Effector memory CD8-positive, alpha-beta T cell (primary cell): Measurements from ENCODE around the gene KBTBD13.
"Not testable (repeated sequence)": the region's sequence is repeated elsewhere in the genome, so short reads cannot be mapped to it uniquely, and the experiment has no call there.

Source experiments
- ATAC-seq: fragments of 150-1000 bp; cut with Tn5 transposase; replicated peaks from 2 replicates; pipeline ENCODE4 v1.10.0; 2021; ENCODE audit warnings: mild to moderate bottlenecking, moderate library complexity
- DNase-seq, 3 experiments: peaks; one replicate each; pipeline ENCODE4 v3.0.0; 2021
- H3K27ac Mint-ChIP-seq, 2 donors: one replicate each; pipeline ENCODE4 v1.8.0; 2022; ENCODE audit warnings: mild to moderate bottlenecking in 2 of 2, mixed read lengths in 2 of 2, moderate library complexity in 2 of 2
- H3K27me3 Mint-ChIP-seq, 2 donors: one replicate each; pipeline ENCODE4 v1.8.0; 2022; ENCODE audit warnings: mixed read lengths in 2 of 2
- H3K36me3 Mint-ChIP-seq: one replicate; pipeline ENCODE4 v1.8.0; 2022; ENCODE audit warnings: mild to moderate bottlenecking, moderate library complexity, mixed read lengths; ENCODE audit not compliant: insufficient read depth
- H3K4me1 Mint-ChIP-seq, 2 donors: one replicate each; pipeline ENCODE4 v1.8.0; 2022; ENCODE audit warnings: low read depth in 2 of 2, mixed read lengths in 2 of 2
- H3K4me3 Mint-ChIP-seq, 2 donors: one replicate each; pipeline ENCODE4 v1.8.0; 2022; ENCODE audit warnings: mild to moderate bottlenecking in 2 of 2, mixed read lengths in 2 of 2, moderate library complexity in 2 of 2
- H3K9me3 Mint-ChIP-seq, 2 donors: one replicate each; pipeline ENCODE4 v1.8.0; 2022; ENCODE audit warnings: mixed read lengths in 2 of 2

Gene KBTBD13

GRCh38 chr15:65068403-65068788 is 8.2 kb upstream of the KBTBD13 start:
- H3K4me1 Mint-ChIP-seq, result peaks cover 6 to 8% of the 10 kb centered on the region in 2 donors
- H3K4me3 Mint-ChIP-seq, result peak overlapping the region; percentile 43 to 64
- ATAC-seq (no peak), DNase-seq (no peak)
- H3K36me3 Mint-ChIP-seq, result peaks cover 5% of the 10 kb centered on the region
- H3K27ac Mint-ChIP-seq, result no peak overlapping the region
- peaks cover 32 to 58% of the 10 kb centered on the region in 2 donors for H3K27me3 Mint-ChIP-seq
- H3K9me3 Mint-ChIP-seq, result no peaks in the 10 kb centered on the region

- DNase-seq (no peak), ATAC-seq (no peak)
- Mint-ChIP-seq H3K27ac (no peak overlapping the region), H3K27me3 (peaks cover 28 to 52% of the 10 kb centered on the region in 2 donors), H3K9me3 (no peaks in the 10 kb centered on the region), H3K4me1 (peaks cover 6 to 8% of the 10 kb centered on the region in 2 donors), H3K36me3 (peaks cover 5% of the 10 kb centered on the region), H3K4me3 (no peak overlapping the region)
Observed at GRCh38 chr15:65069179-65069578, 7.4 kb upstream of the KBTBD13 start.

- DNase-seq (no peak), ATAC-seq (no peak)
- Mint-ChIP-seq H3K9me3 (no peaks in the 10 kb centered on the region), H3K27ac (no peak overlapping the region), H3K36me3 (peaks cover 5% of the 10 kb centered on the region), H3K27me3 (peaks cover 27 to 47% of the 10 kb centered on the region in 2 donors), H3K4me1 (peaks cover 6 to 8% of the 10 kb centered on the region in 2 donors), H3K4me3 (no peak overlapping the region)
Observed at GRCh38 chr15:65069779-65070546, 6.6 kb upstream of the KBTBD13 start.

- H3K4me1 Mint-ChIP-seq, result peaks cover 6 to 8% of the 10 kb centered on the region in 2 donors
- H3K36me3 Mint-ChIP-seq, result peaks cover 5% of the 10 kb centered on the region
- H3K27ac Mint-ChIP-seq, result no peak overlapping the region
- ATAC-seq, result no peak
- no peak overlapping the region for H3K4me3 Mint-ChIP-seq
- H3K9me3 Mint-ChIP-seq, result no peaks in the 10 kb centered on the region
- H3K27me3 Mint-ChIP-seq, result peaks cover 18 to 39% of the 10 kb centered on the region in 2 donors
- no peak for DNase-seq
Observed at GRCh38 chr15:65071381-65071811, 5.2 kb upstream of the KBTBD13 start.

DNA sequence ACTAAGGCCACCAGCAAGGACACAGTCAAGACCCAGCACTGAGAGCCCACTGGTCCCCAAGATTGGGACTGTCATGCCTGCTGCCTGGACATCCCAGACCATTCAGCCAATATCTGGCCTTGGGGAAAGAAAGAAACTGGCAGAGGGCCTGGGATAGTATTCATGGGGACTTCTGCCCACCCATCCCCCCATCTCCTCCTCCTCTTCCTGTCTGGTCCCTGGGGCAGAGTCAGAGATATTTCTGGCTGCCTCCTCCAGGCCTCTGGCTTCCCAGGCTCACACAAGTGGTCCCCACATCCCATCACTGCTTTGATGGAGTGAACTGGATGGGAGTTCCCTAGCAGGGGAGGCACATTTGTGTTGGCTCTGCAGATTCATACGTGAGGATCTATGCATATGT is 4.5 kb upstream of the KBTBD13 start:
- Mint-ChIP-seq H3K4me3 (no peak overlapping the region), H3K27me3 (peaks cover 17 to 35% of the 10 kb centered on the region in 2 donors), H3K27ac (no peak overlapping the region), H3K9me3 (no peaks in the 10 kb centered on the region), H3K36me3 (peaks cover 5% of the 10 kb centered on the region), H3K4me1 (peaks cover 6 to 7% of the 10 kb centered on the region in 2 donors)
- DNase-seq, result no peak
- ATAC-seq, result no peak

- H3K36me3 Mint-ChIP-seq, result peaks cover 5% of the 10 kb centered on the region
- no peak overlapping the region for H3K4me3 Mint-ChIP-seq
- ATAC-seq (no peak), DNase-seq (no peak)
- no peak overlapping the region for H3K27ac Mint-ChIP-seq
- peaks cover 13 to 31% of the 10 kb centered on the region in 2 donors for H3K27me3 Mint-ChIP-seq
- peaks cover 3 to 5% of the 10 kb centered on the region in 2 donors for H3K4me1 Mint-ChIP-seq
- H3K9me3 Mint-ChIP-seq, result no peaks in the 10 kb centered on the region
Observed at GRCh38 chr15:65072617-65073016, 3.9 kb upstream of the KBTBD13 start.

- not testable (repeated sequence) for H3K4me1 Mint-ChIP-seq, H3K27ac Mint-ChIP-seq, H3K9me3 Mint-ChIP-seq, H3K36me3 Mint-ChIP-seq, DNase-seq, ATAC-seq, H3K4me3 Mint-ChIP-seq
- peaks cover 27 to 33% of the 10 kb centered on the region in 2 donors for H3K27me3 Mint-ChIP-seq
Observed at GRCh38 chr15:65074946-65075345, 1.6 kb upstream of the KBTBD13 start.

- DNase-seq, H3K36me3 Mint-ChIP-seq, H3K4me1 Mint-ChIP-seq, H3K4me3 Mint-ChIP-seq, ATAC-seq, H3K9me3 Mint-ChIP-seq, H3K27ac Mint-ChIP-seq: not testable (repeated sequence)
- peaks cover 31 to 34% of the 10 kb centered on the region in 2 donors for H3K27me3 Mint-ChIP-seq
Observed at GRCh38 chr15:65075607-65076395, 745 bp upstream of the KBTBD13 start.

GRCh38 chr15:65077291-65077980 is 890 bp downstream of the KBTBD13 start:
- Mint-ChIP-seq H3K4me3 (peak overlapping the region in 1 of 2 donors; percentile 41), H3K27ac (no peak overlapping the region), H3K36me3 (no peaks in the 10 kb centered on the region), H3K4me1 (peaks cover 7 to 9% of the 10 kb centered on the region in 2 donors), H3K27me3 (peaks cover 47 to 51% of the 10 kb centered on the region in 2 donors), H3K9me3 (no peaks in the 10 kb centered on the region)
- ATAC-seq, result no peak
- no peak for DNase-seq

DNA sequence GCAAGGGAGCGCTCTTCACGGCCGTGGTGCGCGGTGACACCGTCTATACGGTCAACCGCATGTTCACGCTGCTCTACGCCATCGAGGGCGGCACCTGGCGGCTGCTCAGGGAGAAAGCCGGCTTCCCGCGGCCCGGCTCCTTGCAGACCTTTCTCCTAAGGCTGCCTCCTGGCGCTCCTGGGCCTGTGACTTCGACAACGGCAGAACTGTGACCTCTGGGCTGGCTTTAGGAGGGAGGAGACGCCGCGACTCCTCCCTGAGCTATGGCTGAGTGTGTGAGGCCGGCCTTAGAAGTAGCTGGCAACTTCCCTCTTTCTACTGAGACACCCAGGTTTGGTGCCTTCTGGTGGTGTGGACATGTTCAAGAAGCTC is 1.4 kb downstream of the KBTBD13 start:
- peaks cover 53 to 56% of the 10 kb centered on the region in 2 donors for H3K27me3 Mint-ChIP-seq
- H3K4me3 Mint-ChIP-seq, result peak overlapping the region in 1 of 2 donors; percentile 41

GRCh38 chr15:65079580-65079979 is 3.0 kb downstream of the KBTBD13 start:
- DNase-seq, result no peak
- H3K27ac Mint-ChIP-seq, result no peak overlapping the region
- H3K4me1 Mint-ChIP-seq, result peaks cover 13 to 15% of the 10 kb centered on the region in 2 donors
- ATAC-seq, result no peak
- peaks cover 68 to 72% of the 10 kb centered on the region in 2 donors for H3K27me3 Mint-ChIP-seq
- H3K4me3 Mint-ChIP-seq, result no peak overlapping the region
- no peaks in the 10 kb centered on the region for H3K9me3 Mint-ChIP-seq
- no peaks in the 10 kb centered on the region for H3K36me3 Mint-ChIP-seq

More for the DNA sequence above, 1.4 kb downstream of the KBTBD13 start:
- ATAC-seq (peak; percentile 59), DNase-seq (peak; percentile 12 to 18 (median 15))
- H3K4me1 Mint-ChIP-seq, result peaks cover 13 to 15% of the 10 kb centered on the region in 2 donors
- no peaks in the 10 kb centered on the region for H3K36me3 Mint-ChIP-seq
- no peaks in the 10 kb centered on the region for H3K9me3 Mint-ChIP-seq
- H3K27ac Mint-ChIP-seq, result peak overlapping the region in 1 of 2 donors; percentile 36

DNA sequence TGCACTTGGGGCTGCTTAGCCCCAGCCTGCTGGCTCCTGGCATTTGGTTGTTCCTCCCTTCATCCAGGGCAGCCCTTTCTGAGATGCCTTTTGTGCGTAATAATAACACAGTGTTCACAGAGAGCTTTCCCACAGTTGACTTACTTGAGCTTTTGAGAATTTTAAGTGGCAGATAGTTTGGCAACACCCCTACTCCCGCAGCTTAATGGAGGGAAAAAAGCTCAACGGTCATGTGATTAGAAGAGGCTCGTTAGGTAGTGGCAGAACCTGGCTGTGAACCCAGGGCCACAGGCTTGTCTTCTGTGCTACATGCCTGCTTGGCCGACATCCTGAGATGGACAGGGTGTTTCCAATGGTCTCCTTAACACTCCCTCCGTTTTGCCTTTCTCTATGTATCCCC is 4.7 kb downstream of the KBTBD13 start:
- no peak for DNase-seq
- Mint-ChIP-seq H3K9me3 (no peaks in the 10 kb centered on the region), H3K4me3 (no peak overlapping the region), H3K27me3 (peaks cover 74 to 83% of the 10 kb centered on the region in 2 donors), H3K36me3 (peaks cover 3% of the 10 kb centered on the region), H3K4me1 (peaks cover 13 to 19% of the 10 kb centered on the region in 2 donors), H3K27ac (no peak overlapping the region)
- ATAC-seq, result no peak

DNA sequence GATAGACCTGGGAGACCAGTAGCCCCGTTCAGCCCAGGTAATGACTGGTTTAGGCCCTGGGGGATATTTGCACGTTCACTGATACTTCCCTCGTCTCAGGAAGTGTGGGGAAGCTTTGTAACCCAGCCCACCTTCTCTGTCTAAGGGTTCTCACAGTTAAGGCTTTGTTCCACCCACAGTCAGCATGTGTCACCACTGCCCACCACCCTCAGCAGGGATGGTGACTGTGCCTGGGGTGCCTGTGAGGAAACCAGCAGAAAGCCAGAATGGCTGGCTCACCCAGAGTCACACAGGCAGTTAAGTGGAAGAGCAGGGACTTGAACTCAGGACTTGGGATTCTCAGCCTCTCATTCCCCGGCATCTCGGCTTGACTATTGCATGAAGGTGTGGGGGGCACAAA is 5.2 kb downstream of the KBTBD13 start:
- H3K27me3 Mint-ChIP-seq, result peaks cover 72 to 79% of the 10 kb centered on the region in 2 donors
- DNase-seq, result no peak
- no peak for ATAC-seq
- H3K4me1 Mint-ChIP-seq, result peaks cover 13 to 19% of the 10 kb centered on the region in 2 donors
- no peak overlapping the region for H3K4me3 Mint-ChIP-seq
- H3K9me3 Mint-ChIP-seq, result no peaks in the 10 kb centered on the region
- H3K36me3 Mint-ChIP-seq, result peaks cover 3% of the 10 kb centered on the region
- H3K27ac Mint-ChIP-seq, result no peak overlapping the region
